HG02870 (cell line): Measurements from ENCODE around the gene SEC62.

Source experiments
- ATAC-seq: cut with Tn5 transposase; IDR thresholded peaks from one replicate; pipeline ENCODE4 v1.9.1; 2021; ENCODE audit warnings: mild to moderate bottlenecking, moderate library complexity; ENCODE audit not compliant: unreplicated experiment

Gene SEC62

DNA sequence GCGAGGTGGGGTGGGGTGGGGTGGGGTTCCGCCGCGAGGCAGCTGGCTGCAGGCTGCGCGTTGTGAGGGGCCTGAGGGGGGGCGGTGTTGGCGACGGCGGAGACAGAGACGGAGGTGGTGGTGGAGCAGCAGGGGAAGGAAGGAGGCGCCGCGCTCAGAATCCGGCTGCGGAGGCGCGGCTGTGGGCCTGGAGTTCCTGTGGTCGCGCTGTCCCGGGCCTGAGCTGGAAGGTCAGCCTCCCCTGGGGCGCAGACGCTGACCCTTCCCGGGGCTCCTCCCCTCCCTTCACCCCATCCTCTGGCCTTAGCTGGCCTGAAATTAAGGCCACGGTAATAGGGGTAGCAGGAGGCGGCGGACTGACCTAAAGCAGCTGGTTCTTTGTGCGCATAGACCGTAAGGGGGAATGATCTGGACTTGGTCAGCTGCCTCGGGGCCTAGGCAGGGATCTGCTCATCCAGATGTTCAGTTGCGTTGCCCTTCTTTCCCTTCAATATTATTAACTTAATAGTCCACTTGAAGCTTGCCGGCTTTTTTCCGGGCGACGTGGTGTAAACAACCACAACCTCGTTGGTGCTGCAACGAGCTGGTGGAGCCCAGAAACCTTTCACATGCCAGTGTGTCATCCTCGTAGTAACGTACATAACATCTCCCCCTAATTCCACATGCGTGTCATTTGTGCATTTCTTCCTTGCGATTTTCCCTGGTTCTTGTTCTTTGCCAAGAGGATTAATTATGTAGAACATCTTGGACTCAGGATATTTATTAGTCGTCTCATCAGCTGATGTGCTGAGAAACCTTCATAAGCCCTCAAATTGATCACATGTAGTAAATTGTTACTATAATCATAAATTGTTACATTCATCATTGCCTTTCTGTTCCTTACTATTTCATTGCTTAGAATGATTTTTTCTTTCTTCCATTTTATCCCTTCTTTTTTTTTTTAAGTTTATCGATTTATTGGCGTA is 626 bp downstream of the SEC62 start:
- ATAC-seq, result peak; percentile 35

DNA sequence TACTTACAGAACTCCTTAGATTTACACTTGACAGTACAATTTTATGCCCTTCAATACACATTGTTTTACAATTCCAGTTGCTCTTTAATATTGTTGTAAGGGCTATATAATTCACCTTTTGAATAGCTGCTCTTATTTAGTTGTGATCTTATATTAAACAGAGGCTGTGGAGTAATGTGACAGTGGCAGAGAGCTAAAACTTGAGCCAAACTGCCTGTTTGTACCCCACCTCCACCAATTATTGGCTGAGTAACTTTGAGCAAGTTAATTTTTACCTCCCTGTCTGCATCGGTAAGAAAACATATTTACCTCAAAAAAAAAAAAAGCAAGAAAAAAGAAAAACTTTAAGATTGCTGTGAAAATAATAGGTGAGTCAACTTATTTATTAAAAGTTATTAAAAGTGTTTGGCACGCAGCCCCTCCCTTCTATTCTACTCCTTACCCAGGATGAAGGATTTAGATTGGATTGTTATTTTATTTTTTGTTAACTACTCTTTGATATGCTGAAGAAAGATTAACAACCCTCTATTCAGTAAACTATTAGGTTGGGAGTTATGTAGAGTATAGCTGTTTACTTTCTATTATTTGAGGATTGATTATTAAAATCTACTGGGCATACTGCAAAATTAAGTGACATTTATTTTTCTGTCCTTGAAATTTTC is 1.7 kb downstream of the SEC62 start:
- no peak for ATAC-seq

DNA sequence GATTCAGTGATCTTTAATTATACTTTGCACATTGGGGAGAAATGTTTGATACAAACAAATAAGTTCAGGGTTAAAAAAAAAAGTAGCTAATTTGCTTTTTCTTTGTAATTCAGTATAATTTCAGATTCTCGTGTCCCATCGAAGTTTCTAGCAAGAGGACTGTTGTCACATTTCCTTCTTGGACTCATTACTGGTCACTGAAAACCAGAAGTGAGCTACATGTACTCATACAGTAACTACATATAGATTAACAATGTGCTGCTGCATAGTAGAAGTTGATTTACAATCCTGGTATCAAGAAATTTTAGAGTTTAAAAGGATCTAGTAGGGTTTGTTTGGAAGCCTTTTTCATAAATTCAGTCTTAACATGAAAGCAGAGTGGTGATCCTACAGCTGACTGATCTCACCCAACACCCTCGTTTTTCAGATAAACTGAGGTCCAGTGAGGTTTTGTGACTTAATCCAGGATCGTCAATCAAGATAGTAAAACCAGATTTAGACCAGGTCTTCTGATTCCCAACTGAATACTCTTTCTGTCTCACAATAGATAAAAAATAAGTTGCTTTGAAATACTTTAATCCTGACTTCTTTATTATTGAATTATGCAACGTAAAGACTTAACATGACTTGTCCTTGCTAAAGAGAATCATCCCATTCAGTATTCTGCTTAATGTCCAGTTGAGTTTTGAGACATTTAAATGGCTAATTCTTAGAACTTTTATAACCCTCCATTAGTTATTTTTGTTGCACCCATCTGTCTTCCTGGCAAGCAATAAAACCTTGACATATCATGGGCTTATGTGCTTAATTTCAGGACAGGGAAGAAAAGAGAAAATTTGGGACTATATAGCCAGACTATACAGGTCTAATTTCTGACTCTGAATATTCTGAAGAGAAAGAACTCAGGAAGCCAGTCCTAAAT is 2.8 kb downstream of the SEC62 start:
- ATAC-seq, result no peak

DNA sequence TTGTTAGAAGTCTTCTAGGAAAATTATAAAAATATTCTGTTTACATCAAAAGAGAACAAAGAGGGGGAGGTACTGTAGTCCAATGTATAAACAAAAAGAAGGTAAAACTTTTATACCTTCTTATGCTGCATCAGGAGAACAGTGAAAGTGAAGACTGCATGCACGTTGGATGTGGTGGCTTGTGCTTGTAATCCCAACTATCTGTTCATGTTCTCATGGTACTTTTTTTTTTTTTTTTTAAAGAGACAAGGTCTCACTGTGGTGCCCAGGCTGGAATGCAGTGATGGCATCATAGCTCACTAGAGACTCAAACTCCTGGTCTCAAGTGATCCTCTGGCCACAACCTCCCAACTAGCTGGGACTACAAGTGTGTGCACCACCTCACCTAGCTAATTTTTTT is 4.2 kb downstream of the SEC62 start:
- no peak for ATAC-seq

DNA sequence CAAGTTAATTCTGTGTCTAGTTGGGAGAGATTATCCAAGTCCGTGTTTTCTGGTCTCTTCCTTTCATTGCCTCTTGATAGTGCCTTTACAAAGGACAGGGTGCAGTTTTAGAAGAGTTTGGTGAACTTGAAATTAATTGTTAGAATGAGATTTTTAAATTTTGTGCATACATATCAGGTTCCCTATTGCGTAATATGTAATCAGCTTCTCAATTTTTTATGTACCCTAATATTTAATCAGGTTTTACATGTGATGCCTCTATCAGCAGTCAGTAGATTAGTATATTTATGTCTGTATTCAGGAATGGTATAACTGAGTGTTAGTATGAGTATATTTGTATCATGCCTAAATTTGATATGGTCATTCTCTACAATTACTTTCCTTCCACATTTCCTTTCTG is 4.9 kb downstream of the SEC62 start:
- ATAC-seq, result no peak

DNA sequence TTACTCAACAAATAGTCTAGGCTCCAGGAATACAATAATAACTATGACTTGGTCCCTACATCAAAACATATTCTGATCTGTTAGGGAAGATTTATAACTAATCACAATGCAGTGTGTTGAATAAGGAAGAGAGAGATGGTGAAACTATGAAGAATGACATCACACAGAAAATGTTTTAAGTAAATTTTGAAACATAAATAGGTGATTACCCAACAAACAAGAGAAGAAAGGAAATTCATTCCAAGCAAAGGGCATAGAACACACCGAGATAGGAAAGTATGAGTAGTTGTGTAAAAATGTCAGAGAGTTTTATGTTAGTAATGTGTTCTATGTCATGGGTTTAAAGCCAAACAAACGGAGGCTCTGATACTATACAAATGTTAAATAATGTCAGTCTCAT is 13.4 kb downstream of the SEC62 start:
- no peak for ATAC-seq

DNA sequence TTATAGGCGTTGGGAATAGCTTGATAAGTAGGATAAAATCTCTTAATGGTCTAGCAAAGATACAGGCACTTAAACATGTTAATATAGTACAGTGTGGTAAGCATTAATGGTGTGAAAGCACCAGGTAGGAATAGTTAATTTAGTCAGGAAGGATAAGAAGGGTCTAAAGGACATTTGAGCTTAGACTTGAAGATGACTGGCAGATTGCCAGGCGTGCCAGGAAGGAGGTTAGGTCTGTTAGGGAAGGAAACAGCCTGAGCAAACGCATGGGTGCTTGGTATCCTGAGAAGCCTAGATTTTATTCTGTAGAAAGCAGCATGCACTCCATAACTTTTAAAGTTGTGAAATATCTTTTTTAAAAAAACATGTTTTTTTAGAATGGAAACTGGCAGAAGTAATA is 17.7 kb downstream of the SEC62 start:
- ATAC-seq, result no peak

DNA sequence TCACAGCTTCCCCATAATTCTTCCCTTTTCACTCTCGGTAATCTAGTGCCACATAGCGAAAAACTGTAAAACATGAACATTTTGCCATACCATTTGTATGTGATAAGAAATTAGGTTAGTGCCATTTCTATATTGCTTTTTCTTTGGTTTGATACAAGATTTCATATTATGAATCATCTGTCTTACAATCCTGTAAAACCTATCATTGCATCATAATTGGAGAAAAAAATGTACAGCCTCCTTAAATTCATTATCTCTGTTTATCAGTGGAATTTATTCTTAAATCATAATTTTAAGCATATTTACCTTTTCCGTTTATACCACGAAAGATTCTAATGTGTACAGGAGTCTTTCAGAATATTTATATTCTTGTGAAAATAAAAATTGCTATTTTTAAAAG is 23.8 kb downstream of the SEC62 start:
- no peak for ATAC-seq

DNA sequence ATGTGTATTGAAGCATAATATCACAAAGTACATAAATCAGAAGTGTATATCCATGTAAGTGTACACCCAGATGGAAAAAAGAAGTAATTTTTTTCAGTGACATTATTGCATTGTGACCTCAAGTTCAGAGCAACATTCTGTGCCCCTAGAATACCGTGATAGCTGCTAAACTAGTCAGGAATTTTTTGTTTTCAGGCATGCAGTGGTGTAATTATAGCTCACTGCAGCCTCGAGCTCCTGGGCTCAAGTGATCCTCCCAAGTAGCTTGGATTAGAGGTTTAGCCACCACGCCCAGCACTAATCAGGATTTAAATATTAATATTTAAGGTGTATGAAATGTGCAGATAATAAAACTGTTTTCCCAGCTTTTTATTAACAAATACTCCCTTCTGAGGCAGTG is 25.5 kb downstream of the SEC62 start:
- ATAC-seq, result no peak

DNA sequence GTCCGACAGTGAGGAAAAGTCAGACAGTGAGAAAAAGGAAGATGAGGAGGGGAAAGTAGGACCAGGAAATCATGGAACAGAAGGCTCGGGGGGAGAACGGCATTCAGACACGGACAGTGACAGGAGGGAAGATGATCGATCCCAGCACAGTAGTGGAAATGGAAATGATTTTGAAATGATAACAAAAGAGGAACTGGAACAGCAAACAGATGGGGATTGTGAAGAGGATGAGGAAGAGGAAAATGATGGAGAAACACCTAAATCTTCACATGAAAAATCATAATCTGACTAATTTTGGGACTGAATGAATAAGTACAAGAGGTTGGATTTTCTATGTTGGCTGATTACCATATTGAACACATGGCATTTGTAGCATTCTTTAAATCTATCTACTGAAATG is 26.2 kb downstream of the SEC62 start:
- ATAC-seq, result no peak

DNA sequence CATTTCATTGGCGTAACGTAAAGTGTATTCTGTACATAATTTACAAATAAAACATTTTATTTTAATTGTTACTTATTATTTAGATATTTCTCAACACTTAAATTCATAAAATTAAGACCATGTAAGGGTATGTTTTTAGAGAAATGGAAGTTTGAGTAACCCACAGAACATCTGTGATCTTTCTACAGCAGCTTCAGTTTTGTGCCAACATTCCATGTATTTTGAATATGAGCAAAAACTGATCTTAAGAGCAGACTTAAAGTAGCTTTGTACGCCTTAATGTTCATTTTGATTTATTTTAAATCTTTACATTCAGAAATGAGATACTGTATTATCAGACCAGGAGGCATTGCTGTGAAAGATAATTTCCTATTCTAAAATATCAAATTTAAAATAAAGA is 27.2 kb downstream of the SEC62 start:
- no peak for ATAC-seq

DNA sequence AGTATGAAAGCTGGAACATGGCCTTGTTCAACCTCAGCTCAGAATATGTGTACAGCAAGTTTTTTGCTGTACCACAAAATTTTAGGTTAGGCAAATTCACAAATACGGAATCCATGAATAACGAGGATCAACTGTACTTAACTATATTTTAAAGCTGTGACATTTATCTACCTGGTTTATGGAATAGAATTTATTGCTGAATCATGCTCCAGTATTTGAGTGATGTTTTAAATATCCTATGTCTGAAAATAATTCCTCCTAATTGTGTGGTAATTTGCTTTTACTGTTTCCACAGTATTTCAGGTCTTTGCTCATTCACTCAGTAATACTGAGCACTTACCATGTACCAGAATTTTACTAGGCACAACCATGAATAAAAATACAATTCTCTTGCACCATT is 29.5 kb downstream of the SEC62 start:
- ATAC-seq, result no peak

DNA sequence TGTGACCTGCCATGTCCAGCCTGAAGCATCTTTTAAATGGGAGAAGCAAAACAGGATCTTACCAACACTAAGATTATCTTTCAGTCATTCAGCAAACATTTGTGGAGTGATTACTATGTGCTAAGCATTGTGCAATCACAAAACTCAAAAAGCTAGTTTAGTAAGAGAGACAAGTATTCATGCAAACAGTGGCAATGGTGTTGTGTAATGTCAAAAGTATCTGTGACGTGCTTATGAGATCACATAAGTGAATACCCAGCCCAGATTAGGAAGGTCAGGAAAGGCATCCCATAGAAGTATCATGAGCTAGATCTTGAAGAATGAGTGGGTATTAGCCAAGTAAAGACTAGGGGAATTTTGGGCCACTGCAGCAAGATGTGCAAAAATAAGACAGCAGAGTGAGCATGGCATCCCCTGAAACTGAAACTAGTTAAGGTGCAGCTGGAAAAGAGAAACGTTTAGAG is 32.1 kb downstream of the SEC62 start:
- no peak for ATAC-seq

DNA sequence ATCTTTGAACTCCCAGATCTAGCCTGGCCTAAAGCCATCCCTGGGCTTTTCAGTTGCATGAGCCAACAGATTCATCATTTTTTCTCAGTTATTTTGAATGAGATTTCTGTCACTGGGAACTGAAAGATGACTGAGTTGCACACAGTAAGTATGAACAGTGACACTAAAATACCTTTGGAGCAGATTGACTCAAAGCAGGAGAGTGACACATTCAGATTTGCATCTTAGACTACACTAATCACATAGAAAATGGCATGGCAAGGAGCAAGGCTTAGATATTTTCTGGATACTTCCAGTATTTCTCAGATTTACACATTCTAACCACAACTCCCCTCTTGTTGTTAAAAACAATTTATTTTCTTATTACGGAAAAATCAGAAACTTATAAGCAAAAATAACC is 32.8 kb downstream of the SEC62 start:
- ATAC-seq, result peak; percentile 98

DNA sequence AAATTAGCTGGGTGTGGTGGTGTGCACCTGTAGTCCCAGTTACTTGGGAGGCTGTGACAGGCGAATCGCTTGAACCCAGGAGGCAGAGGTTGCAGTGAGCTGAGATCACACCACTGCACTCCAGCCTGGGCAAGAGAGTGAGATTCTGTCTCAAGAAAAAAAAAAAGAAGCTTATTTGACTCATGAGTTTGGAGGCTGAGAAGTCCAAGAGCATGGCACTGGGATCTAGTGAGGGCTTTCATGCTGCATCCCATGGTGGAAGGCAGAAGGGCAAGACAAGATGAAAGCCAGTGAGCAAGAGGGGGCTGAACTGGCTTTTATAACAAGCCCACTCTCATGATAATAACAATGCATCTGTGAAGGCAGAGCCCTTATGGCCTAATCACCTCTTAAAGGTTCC is 33.4 kb downstream of the SEC62 start:
- no peak for ATAC-seq

DNA sequence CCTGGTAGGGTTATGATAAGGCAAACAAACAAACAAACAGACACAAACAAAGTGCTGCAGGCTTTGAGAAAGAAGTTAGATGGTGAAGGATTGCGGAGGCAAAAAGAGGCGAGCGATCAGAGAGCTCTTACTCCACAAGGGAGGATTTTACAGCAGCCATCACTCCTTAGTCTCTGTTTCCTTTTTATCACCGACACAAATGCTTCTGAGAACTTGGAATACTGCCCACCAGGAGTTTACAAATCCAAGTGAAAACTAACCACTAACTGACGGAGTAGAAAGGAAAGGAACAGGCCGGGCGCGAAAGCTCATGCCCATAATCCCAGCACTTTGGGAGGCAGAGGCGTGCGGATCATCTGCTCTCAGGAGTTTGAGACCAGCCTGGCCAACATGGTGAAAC is 35.6 kb downstream of the SEC62 start:
- ATAC-seq, result no peak

DNA sequence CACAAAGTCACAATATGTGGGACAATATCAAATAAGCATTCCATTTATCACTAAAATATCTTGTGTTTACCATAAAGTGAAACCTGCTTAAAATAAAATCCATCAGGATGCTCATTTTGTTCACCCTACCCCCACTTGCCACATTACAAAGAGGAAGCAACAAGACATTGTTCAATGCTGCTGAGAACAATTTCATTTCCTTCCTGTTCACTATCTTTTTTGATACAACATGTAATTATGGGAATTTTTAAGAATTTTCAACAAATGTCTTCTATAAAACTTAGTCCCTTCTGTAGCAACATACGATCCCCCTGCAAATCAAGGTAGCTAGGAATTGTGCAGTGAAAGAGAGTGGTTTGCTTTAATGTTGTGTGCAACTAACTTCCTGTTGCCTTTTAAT is 36.3 kb downstream of the SEC62 start:
- no peak for ATAC-seq

DNA sequence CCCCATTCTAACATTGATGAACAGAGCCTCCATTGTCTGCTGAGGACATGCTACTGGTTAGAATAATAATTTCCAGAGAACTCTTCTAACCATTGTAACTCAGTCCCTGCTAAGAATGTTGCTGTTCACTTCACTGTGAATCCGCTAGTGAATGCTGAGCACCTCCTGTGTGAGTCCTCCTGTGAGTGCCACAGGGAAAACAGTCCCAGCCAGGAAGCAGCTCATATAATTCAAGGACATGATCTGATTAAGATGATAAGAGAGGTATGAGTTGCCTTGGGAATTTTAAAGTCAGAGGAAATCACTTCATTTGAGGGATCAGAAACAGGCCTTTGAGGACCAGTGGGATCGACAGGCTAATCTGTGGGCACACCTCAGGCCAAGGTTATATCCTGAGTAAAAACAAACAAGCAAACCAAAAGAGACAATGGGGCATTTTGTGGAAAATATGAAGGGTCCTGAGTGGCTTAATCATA is 37.3 kb downstream of the SEC62 start:
- ATAC-seq, result no peak

DNA sequence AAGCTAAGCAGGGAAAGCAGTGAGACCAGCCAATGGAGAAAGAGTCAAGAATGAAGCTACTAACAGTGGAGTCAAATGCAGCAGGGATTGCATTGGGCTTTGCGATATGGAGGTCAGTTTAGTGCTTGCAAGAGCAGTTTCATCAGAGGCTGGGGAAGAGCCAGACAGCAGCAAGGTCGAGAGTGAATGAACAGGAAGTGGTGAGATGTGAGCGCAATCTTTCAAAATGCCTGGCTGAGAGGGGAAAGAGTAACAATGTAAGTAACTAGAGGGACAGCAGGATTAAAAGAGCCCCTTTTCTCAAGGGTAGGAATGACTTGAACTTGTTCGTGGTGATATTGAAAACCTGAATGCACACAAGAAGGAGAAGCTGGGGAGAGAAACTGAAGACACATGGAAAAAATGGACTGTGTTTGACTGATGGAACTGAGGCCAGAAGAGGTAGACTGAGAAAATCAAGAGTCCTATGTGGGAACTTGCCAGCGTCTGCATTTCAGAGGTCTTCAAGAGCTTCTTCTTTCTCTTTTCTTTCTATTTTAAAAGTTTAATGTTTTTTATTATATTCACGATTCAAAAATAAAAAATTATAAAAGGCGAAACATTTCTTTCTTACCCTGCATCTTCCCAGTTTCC is 40.5 kb downstream of the SEC62 start:
- peak; percentile 89 for ATAC-seq

DNA sequence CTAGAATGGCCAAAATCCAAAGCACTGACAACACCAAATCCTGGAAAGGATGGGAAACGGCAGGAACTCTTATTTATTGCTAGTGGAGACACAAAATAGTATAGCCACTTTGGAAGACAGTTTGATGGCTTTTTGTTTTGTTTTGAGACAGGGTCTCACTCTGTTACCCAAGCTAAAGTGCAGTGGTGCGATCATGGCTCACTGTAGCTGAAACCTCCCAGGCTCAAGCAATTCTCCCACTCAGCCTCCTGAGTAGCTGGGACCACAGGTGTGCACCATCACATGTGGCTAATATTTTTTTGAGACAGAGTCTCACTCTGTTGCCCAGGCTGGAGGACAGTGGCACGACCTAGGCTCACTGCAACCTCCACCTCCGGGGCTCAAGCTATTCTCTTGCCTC is 43.9 kb downstream of the SEC62 start:
- no peak for ATAC-seq
